ENCODE measurements around the gene RAB21.

RAB21 gene

DNA sequence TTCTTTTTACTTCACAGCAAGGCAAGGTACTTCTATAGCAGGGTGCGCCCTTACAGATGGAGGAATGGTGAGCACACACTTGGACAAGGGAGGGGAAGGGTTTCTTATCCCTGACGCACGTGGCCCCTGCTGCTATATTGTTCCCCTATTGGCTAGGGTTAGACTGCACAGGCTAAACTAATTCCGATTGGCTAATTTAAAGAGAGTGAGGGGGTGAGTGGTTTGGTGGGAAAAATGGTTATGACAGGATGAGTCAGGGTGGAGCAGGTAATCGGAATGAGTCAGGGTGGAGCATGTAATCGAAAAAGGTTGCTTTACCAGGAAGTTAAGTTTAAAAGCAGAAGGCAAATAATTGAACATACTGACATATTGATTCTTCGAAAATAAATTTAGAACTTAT, 23.7 kb upstream of the RAB21 start:
- Histone ChIP-seq H3K9ac (ENCODE audit: low read length) (no peak overlapping the region), H3K23ac (ENCODE audit: low read length) (no peak overlapping the region), H4K8ac (ENCODE audit: low read depth, low read length) (no peak overlapping the region), H3K4ac (ENCODE audit: low read depth, low read length) (no peak overlapping the region), H3K79me2 (ENCODE audit: control insufficient read depth, insufficient read depth, low read length) (no peaks in the 10 kb centered on the region), H4K5ac (ENCODE audit: low read length) (no peak overlapping the region), H3K79me1 (ENCODE audit: low read length) (no peaks in the 10 kb centered on the region), H3K4me2 (ENCODE audit: low read length) (no peak overlapping the region), H2BK120ac (ENCODE audit: low read depth, low read length) (no peak overlapping the region), H2BK15ac (replicated peaks; ENCODE audit: low read depth) (no peak overlapping the region), H3K18ac (ENCODE audit: low read length) (no peak overlapping the region), H3K4me3 (ENCODE audit: low read length) (no peak overlapping the region), H3K27ac (ENCODE audit: low read depth, low read length) (no peak overlapping the region), H3K27me3 (ENCODE audit: insufficient read depth, low read length, poor library complexity) (no peaks in the 10 kb centered on the region), H3K4me1 (ENCODE audit: control insufficient read depth, low read depth, low read length) (no peaks in the 10 kb centered on the region), H2BK5ac (ENCODE audit: low read length) (no peak overlapping the region), H3K36me3 (ENCODE audit: control insufficient read depth, insufficient read depth, low read length) (no peaks in the 10 kb centered on the region), H3K56ac (ENCODE audit: low read length) (no peak overlapping the region), H2AK5ac (ENCODE audit: low read length) (no peak overlapping the region)
- WGBS (ENCODE audit: extremely low coverage, insufficient coverage, low lambda C conversion rate) = no CpG with 5 or more reads among the region's 7 CpGs
- no peak for DNase-seq

DNA sequence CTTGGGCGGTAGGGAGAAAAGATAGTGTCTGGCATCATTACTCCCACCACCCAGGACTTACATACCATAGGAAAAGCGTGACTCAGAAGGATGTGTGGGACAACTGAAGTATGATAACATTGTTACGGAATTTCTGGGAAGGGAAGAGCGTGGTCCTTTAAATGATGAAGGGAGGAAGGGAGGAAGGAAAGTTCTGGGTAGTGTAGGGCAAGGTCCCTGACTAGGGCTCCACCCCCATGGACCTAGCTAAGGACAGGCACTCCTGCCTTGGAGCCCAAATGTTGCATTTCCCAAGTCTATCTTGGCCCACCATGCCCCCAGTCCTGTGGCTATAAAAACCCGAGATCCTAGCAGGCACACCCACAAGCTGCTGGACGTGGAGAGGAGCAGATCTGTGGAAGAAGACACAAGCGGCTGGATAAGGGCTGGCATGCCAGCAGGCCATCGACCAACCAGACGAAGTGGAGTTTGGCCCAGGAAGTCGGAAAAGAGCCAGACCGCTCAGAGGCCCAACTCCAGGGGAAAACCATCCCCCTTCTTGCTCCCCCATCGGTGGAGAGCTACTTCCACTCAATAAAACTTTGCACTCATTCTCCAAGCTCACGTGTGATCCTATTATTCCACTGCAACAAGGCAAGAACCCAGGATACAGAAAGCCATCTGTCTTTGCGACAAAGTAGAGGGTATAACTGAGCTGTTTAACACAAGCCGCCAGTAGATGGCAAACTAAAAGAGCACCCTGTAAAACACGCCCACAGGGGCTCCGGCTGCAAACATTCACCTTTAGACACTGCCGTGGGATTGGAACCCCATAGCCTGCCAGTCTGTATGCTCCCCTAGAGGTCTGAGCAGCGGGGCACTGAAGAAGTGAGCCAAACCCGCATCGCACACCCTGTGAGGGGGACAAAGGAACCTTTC, 23.0 kb upstream of the RAB21 start:
- Histone ChIP-seq H3K4me3 (ENCODE audit: low read length) (no peak overlapping the region), H3K27ac (ENCODE audit: low read depth, low read length) (no peak overlapping the region), H2AK5ac (ENCODE audit: low read length) (no peak overlapping the region), H3K56ac (ENCODE audit: low read length) (peak overlapping the region; percentile 70), H3K4me2 (ENCODE audit: low read length) (no peak overlapping the region), H3K18ac (ENCODE audit: low read length) (no peak overlapping the region), H3K4ac (ENCODE audit: low read depth, low read length) (no peak overlapping the region), H3K79me2 (ENCODE audit: control insufficient read depth, insufficient read depth, low read length) (no peaks in the 10 kb centered on the region), H4K5ac (ENCODE audit: low read length) (no peak overlapping the region), H3K27me3 (ENCODE audit: insufficient read depth, low read length, poor library complexity) (no peaks in the 10 kb centered on the region), H2BK15ac (replicated peaks; ENCODE audit: low read depth) (no peak overlapping the region), H3K23ac (ENCODE audit: low read length) (no peak overlapping the region), H2BK120ac (ENCODE audit: low read depth, low read length) (no peak overlapping the region), H3K9ac (ENCODE audit: low read length) (no peak overlapping the region), H2BK5ac (ENCODE audit: low read length) (no peak overlapping the region), H3K36me3 (ENCODE audit: control insufficient read depth, insufficient read depth, low read length) (no peaks in the 10 kb centered on the region), H4K8ac (ENCODE audit: low read depth, low read length) (no peak overlapping the region), H3K4me1 (ENCODE audit: control insufficient read depth, low read depth, low read length) (no peaks in the 10 kb centered on the region), H3K79me1 (ENCODE audit: low read length) (no peaks in the 10 kb centered on the region)
- no CpG with 5 or more reads among the region's 21 CpGs for WGBS (ENCODE audit: extremely low coverage, insufficient coverage, low lambda C conversion rate)
- DNase-seq = peak; percentile 65

DNA sequence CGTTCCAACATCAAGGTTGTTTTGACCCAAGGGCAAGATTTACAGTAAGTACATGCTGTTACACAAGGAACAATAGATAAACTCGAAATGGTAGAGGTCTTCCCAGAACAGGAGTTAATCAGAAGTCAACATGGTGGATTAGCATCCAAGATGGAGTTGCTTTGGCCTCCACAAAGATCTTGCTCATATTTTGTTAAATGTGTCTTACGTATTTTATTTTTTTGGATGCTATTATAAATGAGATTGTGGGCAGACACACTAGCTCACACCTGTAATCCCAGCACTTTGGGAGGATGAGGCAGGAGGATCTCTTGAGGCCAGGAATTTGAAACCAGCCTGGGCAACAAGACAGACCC, 22.3 kb upstream of the RAB21 start:
- H3K18ac ChIP-seq (ENCODE audit: low read length) = no peak overlapping the region
- no peak overlapping the region for H3K4me2 ChIP-seq (ENCODE audit: low read length)
- H3K9ac ChIP-seq (ENCODE audit: low read length) = no peak overlapping the region
- H3K27me3 ChIP-seq (ENCODE audit: insufficient read depth, low read length, poor library complexity) = no peaks in the 10 kb centered on the region
- H3K36me3 ChIP-seq (ENCODE audit: control insufficient read depth, insufficient read depth, low read length) = no peaks in the 10 kb centered on the region
- H4K5ac ChIP-seq (ENCODE audit: low read length) = no peak overlapping the region
- no peak overlapping the region for H2BK5ac ChIP-seq (ENCODE audit: low read length)
- no peak overlapping the region for H2BK15ac ChIP-seq (replicated peaks; ENCODE audit: low read depth)
- no peak overlapping the region for H3K27ac ChIP-seq (ENCODE audit: low read depth, low read length)
- no peaks in the 10 kb centered on the region for H3K79me2 ChIP-seq (ENCODE audit: control insufficient read depth, insufficient read depth, low read length)
- H3K79me1 ChIP-seq (ENCODE audit: low read length) = no peaks in the 10 kb centered on the region
- H3K4me3 ChIP-seq (ENCODE audit: low read length) = no peak overlapping the region
- H2BK120ac ChIP-seq (ENCODE audit: low read depth, low read length) = no peak overlapping the region
- H3K4me1 ChIP-seq (ENCODE audit: control insufficient read depth, low read depth, low read length) = no peaks in the 10 kb centered on the region
- no peak for DNase-seq
- H2AK5ac ChIP-seq (ENCODE audit: low read length) = no peak overlapping the region
- WGBS (ENCODE audit: extremely low coverage, insufficient coverage, low lambda C conversion rate) = no CpG with 5 or more reads among the region's 3 CpGs
- peak overlapping the region; percentile 70 for H3K56ac ChIP-seq (ENCODE audit: low read length)
- no peak overlapping the region for H3K23ac ChIP-seq (ENCODE audit: low read length)
- H3K4ac ChIP-seq (ENCODE audit: low read depth, low read length) = no peak overlapping the region
- H4K8ac ChIP-seq (ENCODE audit: low read depth, low read length) = no peak overlapping the region

DNA sequence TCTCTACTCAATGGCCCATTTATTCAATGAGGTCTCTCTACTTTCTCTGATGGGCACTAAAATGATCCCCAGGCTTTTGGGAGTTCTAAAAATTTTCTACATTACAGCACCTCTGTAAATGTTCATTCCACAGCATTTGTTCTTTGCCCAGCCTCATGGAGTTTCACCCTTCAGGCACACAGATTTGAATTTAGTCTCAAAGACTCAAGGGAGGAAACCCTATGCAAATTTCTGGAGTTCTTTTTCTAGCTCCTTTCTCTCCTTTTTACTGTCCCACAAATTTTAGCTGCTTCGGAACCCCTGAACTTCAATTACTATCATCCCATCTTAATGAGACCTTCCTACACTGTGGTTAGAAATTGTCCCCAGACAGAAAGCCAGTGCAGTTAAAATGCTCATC, 17.5 kb upstream of the RAB21 start:
- no peak overlapping the region for H3K27ac ChIP-seq (ENCODE audit: low read depth, low read length)
- no peak overlapping the region for H3K9ac ChIP-seq (ENCODE audit: low read length)
- H3K79me2 ChIP-seq (ENCODE audit: control insufficient read depth, insufficient read depth, low read length) = no peaks in the 10 kb centered on the region
- no peaks in the 10 kb centered on the region for H3K36me3 ChIP-seq (ENCODE audit: control insufficient read depth, insufficient read depth, low read length)
- H2BK120ac ChIP-seq (ENCODE audit: low read depth, low read length) = no peak overlapping the region
- no peak overlapping the region for H2BK5ac ChIP-seq (ENCODE audit: low read length)
- H3K4me3 ChIP-seq (ENCODE audit: low read length) = no peak overlapping the region
- no peak overlapping the region for H3K23ac ChIP-seq (ENCODE audit: low read length)
- H3K18ac ChIP-seq (ENCODE audit: low read length) = no peak overlapping the region
- no peak overlapping the region for H3K4ac ChIP-seq (ENCODE audit: low read depth, low read length)
- no peaks in the 10 kb centered on the region for H3K27me3 ChIP-seq (ENCODE audit: insufficient read depth, low read length, poor library complexity)
- no peak overlapping the region for H3K4me2 ChIP-seq (ENCODE audit: low read length)
- WGBS (ENCODE audit: extremely low coverage, insufficient coverage, low lambda C conversion rate) = no CpG with 5 or more reads among the region's 1 CpG
- no peaks in the 10 kb centered on the region for H3K79me1 ChIP-seq (ENCODE audit: low read length)
- no peak for DNase-seq
- no peak overlapping the region for H2BK15ac ChIP-seq (replicated peaks; ENCODE audit: low read depth)
- H3K4me1 ChIP-seq (ENCODE audit: control insufficient read depth, low read depth, low read length) = no peaks in the 10 kb centered on the region
- H4K8ac ChIP-seq (ENCODE audit: low read depth, low read length) = no peak overlapping the region
- no peak overlapping the region for H3K56ac ChIP-seq (ENCODE audit: low read length)
- no peak overlapping the region for H4K5ac ChIP-seq (ENCODE audit: low read length)
- H2AK5ac ChIP-seq (ENCODE audit: low read length) = no peak overlapping the region

DNA sequence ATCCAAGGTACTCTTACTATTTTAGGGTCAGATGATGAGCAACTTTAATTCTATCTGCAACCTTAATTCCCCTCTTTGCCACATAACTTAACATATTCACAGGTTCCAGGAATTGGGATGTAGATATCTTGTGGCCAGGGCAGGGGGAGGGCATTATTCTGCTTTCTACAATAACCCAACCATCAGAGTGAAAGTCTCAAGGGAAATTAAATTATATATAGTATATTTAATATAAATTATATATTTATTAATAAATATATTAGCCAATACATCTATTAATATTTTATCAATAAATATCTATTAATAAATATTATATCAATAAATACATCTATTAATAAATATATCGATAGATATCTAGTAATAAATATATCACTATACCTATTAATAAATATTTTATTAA, 11.7 kb upstream of the RAB21 start:
- Histone ChIP-seq H3K27ac (ENCODE audit: low read depth, low read length) (no peak overlapping the region), H3K56ac (ENCODE audit: low read length) (no peak overlapping the region), H3K23ac (ENCODE audit: low read length) (no peak overlapping the region), H3K4me3 (ENCODE audit: low read length) (no peak overlapping the region), H3K18ac (ENCODE audit: low read length) (no peak overlapping the region), H2BK15ac (replicated peaks; ENCODE audit: low read depth) (no peak overlapping the region), H3K79me1 (ENCODE audit: low read length) (no peaks in the 10 kb centered on the region), H3K79me2 (ENCODE audit: control insufficient read depth, insufficient read depth, low read length) (no peaks in the 10 kb centered on the region), H3K36me3 (ENCODE audit: control insufficient read depth, insufficient read depth, low read length) (no peaks in the 10 kb centered on the region), H3K9ac (ENCODE audit: low read length) (no peak overlapping the region), H2BK120ac (ENCODE audit: low read depth, low read length) (no peak overlapping the region), H3K4ac (ENCODE audit: low read depth, low read length) (no peak overlapping the region), H3K4me1 (ENCODE audit: control insufficient read depth, low read depth, low read length) (no peaks in the 10 kb centered on the region), H3K27me3 (ENCODE audit: insufficient read depth, low read length, poor library complexity) (no peaks in the 10 kb centered on the region), H4K5ac (ENCODE audit: low read length) (no peak overlapping the region), H2AK5ac (ENCODE audit: low read length) (no peak overlapping the region), H4K8ac (ENCODE audit: low read depth, low read length) (no peak overlapping the region), H3K4me2 (ENCODE audit: low read length) (no peak overlapping the region), H2BK5ac (ENCODE audit: low read length) (no peak overlapping the region)
- WGBS (ENCODE audit: extremely low coverage, insufficient coverage, low lambda C conversion rate) = 75% methylated on average over 1 of the region's 1 CpG
- DNase-seq = no peak

Data from mesendoderm (in vitro differentiated cells).